SIG-M5 (cell line): ENCODE measurements around the gene COA7.
"Not testable (repeated sequence)": the region's sequence is repeated elsewhere in the genome, so short reads cannot be mapped to it uniquely, and the experiment has no call there.

ENCODE experiments used
- DNase-seq: peaks from one replicate; lab custom pipeline; 2025; lab: John Stamatoyannopoulos, UW

The COA7 gene

GRCh38 chr1:52697795-52698674 is at the start of gene COA7:
Gene COA7 (minus strand): TSS chr1:52698347. CDS start chr1:52698326, 21 bp downstream.
- DNase-seq, result no peak

- DNase-seq, result no peak
These were observed 49.3 kb upstream of the COA7 start for GRCh38 chr1:52747450-52747849.

GRCh38 chr1:52746189-52746588 is 48.0 kb upstream of the COA7 start:
- no peak for DNase-seq

DNA sequence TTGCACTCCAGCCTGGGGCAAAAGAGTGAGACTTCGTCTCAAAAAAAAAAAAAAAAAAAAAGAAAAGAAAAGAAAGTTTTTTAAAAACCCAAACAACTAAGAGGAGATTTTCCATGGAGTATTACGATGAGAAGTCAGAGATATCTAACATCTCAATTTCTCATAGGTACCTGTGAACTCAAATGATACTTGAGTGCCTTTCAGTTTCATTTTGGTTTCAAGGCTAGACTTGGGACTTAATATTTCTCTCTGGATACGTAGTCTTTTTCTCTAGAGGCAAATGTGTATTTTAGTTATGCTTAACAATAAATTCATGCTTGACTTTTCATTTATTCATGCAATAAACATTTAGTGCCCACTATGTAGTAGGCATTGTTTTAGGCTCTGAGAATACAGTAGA is 43.1 kb upstream of the COA7 start:
- DNase-seq, result no peak

GRCh38 chr1:52739699-52740467 is 41.7 kb upstream of the COA7 start:
- DNase-seq, result no peak

- no peak for DNase-seq
These were observed 40.7 kb upstream of the COA7 start for GRCh38 chr1:52738893-52739292.

DNA sequence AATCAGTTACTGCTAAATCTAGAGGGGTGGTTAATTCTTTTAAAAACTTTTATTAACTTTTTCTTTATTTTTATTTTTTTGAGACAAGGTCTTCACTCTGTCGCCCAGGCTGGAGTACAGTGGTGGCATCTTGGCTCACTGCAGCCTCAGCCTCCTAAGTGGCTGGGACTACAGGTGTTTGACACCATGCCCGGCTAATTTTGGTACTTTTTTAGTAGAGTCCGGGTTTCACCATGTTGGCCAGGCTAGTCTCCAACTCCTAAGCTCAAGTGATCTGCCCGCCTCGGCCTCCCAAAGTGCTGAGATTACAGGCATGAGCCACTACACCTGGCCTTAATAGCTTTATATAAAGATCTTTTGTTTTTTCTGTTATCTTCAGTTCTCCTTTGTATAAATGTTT is 40.0 kb upstream of the COA7 start:
- no peak for DNase-seq

GRCh38 chr1:52735371-52735770 is 37.2 kb upstream of the COA7 start:
- DNase-seq, result not testable (repeated sequence)

GRCh38 chr1:52733368-52733767 is 35.2 kb upstream of the COA7 start:
- DNase-seq, result no peak

DNA sequence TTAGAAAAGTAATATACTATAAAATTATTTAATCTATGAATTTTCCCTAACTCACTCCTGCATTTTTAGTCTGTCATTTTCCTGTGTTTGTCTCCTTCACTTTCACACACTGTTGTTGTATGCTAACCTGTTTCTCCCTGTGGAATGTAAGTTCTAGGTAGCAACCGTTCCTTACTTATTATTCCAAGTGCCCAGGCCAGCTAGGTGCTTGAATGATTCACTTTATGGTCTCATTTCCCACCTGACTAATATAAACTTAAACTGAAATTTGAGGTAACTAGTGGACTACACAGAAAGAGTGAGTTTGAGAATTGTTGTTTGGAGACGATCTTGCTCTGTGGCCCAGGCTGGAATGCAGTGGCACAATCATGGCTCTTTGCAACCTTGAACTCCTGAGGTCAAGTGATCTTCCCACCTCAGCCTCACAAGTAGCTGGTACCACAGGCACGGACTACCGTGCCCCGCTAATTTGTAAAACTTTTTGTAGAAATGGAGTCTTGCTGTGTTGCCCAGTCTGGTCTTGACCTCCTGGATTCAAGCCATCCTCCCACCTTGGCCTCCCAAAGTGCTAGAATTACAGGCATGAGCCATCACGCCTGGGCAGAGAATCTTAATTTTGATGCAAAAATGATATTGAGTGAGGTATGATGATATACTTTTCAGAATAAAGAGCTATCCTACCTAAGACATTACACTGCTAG is 30.0 kb upstream of the COA7 start:
- DNase-seq, result no peak

- DNase-seq, result no peak
These were observed 29.0 kb upstream of the COA7 start for GRCh38 chr1:52727114-52727586.

GRCh38 chr1:52726265-52727113 is 28.3 kb upstream of the COA7 start, which contains the start of gene ZYG11B:
Gene ZYG11B (plus strand): TSS chr1:52726453. CDS start chr1:52726654, 201 bp downstream.
- DNase-seq, result peak; percentile 6

DNA sequence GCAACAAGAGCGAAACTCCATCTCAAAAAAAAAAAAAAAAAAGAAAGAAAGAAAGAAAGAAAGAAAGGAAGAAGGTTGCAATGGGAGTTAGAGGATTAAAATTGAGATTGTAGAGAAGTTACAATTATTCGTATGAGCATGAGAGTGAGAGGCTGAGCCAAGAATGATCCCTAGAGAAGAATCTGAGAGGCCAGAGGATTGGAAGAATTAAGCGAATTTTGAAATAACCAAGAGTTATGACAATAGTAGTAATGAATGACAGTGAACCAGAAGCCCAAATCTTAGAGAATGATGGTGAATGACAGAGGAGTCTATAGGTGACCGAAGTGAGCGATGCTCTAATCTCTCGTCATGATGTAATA is 27.7 kb upstream of the COA7 start:
- DNase-seq, result no peak

GRCh38 chr1:52723260-52723659 is 25.1 kb upstream of the COA7 start:
- DNase-seq, result no peak

DNA sequence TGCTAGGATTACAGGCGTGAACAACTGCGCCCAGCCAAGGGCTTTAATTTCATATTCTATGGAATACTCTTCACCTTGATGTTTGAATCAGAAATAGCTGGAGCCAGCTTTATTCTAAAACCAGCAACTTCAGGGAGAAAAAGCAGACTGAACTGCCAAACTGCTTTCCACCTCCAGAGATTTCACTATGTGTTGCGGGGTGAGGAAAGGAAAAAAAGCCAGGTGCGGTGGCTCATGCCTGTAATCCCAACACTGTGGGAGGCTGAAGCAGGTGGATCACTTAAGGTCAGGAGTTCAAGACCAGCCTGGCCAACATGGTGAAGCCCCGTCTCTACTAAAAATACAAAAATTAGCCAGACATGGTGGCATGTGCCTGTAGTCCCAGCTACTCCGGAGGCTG is 17.1 kb upstream of the COA7 start:
- DNase-seq, result not testable (repeated sequence)

GRCh38 chr1:52713590-52713989 is 15.4 kb upstream of the COA7 start:
- DNase-seq, result no peak

- DNase-seq, result no peak
These were observed 10.9 kb upstream of the COA7 start for GRCh38 chr1:52709016-52709415.

DNA sequence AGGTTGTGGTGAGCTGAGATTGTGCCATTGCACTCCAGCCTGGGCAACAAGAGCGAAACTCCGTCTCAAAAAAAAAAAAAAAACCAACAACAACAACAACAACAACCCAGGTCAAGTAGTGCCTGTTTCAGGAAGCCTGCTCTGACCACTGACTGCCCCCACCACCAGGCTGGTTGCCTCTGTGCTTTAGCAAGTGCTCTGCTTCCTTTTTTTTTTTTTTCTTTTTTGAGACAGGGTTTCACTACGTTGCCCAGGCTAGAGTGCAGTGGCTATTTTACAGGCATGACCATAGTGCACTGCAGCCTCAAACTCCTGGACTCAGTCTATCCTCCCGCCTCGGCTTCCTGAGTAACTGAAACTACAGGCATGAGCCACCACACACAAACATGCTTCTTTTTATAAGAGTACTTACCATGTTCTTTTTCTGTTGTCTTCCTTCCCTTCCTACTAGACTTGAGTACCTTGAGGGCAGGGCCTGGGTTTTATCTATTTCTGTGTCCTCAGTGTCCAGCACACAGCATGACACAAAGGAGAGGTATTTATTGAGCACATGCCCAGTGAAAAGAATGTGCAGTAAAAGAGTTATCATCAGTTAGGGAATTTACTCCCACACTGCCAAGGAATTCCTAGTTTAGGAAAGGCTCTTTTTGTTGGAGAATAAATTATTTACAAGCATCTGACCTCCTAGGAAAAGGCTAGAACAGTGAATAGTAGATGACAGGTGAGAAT is 9.9 kb upstream of the COA7 start:
- no peak for DNase-seq

DNA sequence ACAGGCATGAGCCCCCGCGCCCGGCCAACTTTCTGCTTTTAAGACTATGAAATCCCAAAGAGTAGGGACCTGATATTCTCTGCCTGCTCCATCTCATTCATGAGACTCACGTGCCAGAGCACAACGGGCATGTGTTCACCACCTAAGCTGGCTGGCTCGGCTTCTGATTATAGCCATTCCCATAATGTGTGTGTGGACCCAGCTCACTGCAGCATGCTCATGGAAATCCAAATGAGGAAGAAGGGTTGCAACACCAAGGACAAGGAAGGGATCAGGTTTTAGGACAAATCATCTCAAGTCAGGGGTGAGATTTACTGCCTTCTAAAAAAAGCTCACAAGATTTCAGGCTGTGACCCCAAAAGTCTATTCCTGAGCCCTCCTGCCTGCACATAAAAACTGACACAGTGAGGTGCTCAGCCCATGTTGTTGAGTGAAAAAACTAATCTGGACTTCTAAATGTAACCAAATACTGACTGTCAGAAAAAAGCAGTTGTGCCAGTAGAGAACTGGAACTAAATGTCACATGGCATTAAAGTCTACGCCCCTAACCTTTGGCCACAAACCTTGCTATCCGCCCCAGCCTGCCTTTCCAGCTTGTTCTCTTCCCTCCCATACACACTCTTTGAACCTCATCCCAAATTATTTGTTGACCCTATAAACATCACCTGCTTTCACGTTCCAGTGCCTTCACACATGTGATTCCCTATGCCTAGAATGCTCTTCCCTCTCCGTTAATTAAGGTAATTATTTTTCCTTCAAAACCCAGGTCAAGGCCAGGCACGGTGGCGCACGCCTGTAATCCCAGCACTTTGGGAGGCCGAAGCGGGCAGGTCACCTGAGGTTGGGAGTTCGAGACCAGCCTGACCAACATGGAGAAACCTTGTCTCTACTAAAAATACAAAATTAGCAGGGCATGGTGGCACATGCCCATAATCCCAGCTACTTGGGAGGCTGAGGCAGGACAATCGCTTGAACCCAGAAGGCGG is 9.1 kb upstream of the COA7 start:
- no peak for DNase-seq
